Measurements from ENCODE around the gene SIL1. TPM values are rescaled to one million over a fixed set of nuclear protein-coding genes. Genes with fewer than 3 reads are reported as not detected.
"Not testable (repeated sequence)": the region's sequence is repeated elsewhere in the genome, so short reads cannot be mapped to it uniquely, and the experiment has no call there.

Gene SIL1
- total RNA-seq, 1 donor from 2014 or later, result 28.0 TPM

GRCh38 chr5:139199321-139199720 lies 1.2 kb upstream of the SIL1 start:
- no peak for DNase-seq

- no peak for DNase-seq
Observed at GRCh38 chr5:139196296-139196956, 1.7 kb downstream of the SIL1 start.

GRCh38 chr5:139194486-139194885 lies 3.7 kb downstream of the SIL1 start:
- no peak for DNase-seq

- DNase-seq, result no peak
Observed at GRCh38 chr5:139193928-139194327, 4.2 kb downstream of the SIL1 start.

- not testable (repeated sequence) for DNase-seq
Observed at GRCh38 chr5:139192906-139193305, 5.3 kb downstream of the SIL1 start.

- not testable (repeated sequence) for DNase-seq
Observed at GRCh38 chr5:139191954-139192353, 6.2 kb downstream of the SIL1 start.

GRCh38 chr5:139190125-139190524 lies 8.0 kb downstream of the SIL1 start:
- no peak for DNase-seq

GRCh38 chr5:139188558-139189270 lies 9.5 kb downstream of the SIL1 start:
- no peak for DNase-seq

GRCh38 chr5:139186752-139187326 lies 11.3 kb downstream of the SIL1 start:
- DNase-seq, result no peak

- no peak for DNase-seq
Observed at GRCh38 chr5:139186261-139186660, 11.9 kb downstream of the SIL1 start.

GRCh38 chr5:139185589-139185988 lies 12.6 kb downstream of the SIL1 start:
- no peak for DNase-seq

GRCh38 chr5:139183502-139183901 lies 14.7 kb downstream of the SIL1 start:
- DNase-seq, result no peak

- no peak for DNase-seq
Observed at GRCh38 chr5:139182528-139183296, 15.5 kb downstream of the SIL1 start.

- no peak for DNase-seq
Observed at GRCh38 chr5:139181835-139182452, 16.2 kb downstream of the SIL1 start.

GRCh38 chr5:139181322-139181730 lies 16.8 kb downstream of the SIL1 start:
- no peak for DNase-seq

GRCh38 chr5:139180850-139181249 lies 17.3 kb downstream of the SIL1 start:
- no peak for DNase-seq

- DNase-seq, result not testable (repeated sequence)
Observed at GRCh38 chr5:139179778-139180513, 18.2 kb downstream of the SIL1 start.

- peak; percentile 50 for DNase-seq
Observed at GRCh38 chr5:139178935-139179334, 19.2 kb downstream of the SIL1 start.

- no peak for DNase-seq
Observed at GRCh38 chr5:139178589-139178917, 19.6 kb downstream of the SIL1 start.

- peak; percentile 54 for DNase-seq
Observed at GRCh38 chr5:139177809-139178588, 20.2 kb downstream of the SIL1 start.

GRCh38 chr5:139177281-139177680 lies 20.9 kb downstream of the SIL1 start:
- not testable (repeated sequence) for DNase-seq
